ACC112 (cell line): Measurements from ENCODE around the gene CHD3.
A peak's percentile ranks its signal among the peaks of the same experiment; 100 is the strongest.

Source experiments
- H2AFZ ChIP-seq: fragments of 200-600 bp; sonication (generic); one replicate; pipeline ENCODE4 v1.6.0; 2017; ENCODE audit warnings: antibody characterized with exemption, low read length; ENCODE audit not compliant: unreplicated experiment
- H3K27ac ChIP-seq: fragments of 200-600 bp; sonication (generic); 2 replicates; pipeline ENCODE4 v1.5.1; 2014; ENCODE audit warnings: low read depth, mild to moderate bottlenecking, antibody characterized with exemption, low read length, moderate library complexity
- H3K27me3 ChIP-seq: fragments of 200-600 bp; sonication (generic); 2 replicates; pipeline ENCODE4 v1.6.1; 2014; ENCODE audit warnings: mild to moderate bottlenecking, antibody characterized with exemption, low read length, moderate library complexity, mixed read lengths; ENCODE audit not compliant: insufficient read depth
- H3K36me3 ChIP-seq: fragments of 200-600 bp; sonication (generic); 2 replicates; pipeline ENCODE4 v1.6.1; 2016; ENCODE audit warnings: mild to moderate bottlenecking, antibody characterized with exemption, low read length, moderate library complexity, mixed read lengths; ENCODE audit not compliant: insufficient read depth
- H3K4me1 ChIP-seq: fragments of 200-600 bp; sonication (generic); one replicate; pipeline ENCODE4 v1.6.1; 2016; ENCODE audit warnings: low read length, mixed read lengths; ENCODE audit not compliant: insufficient read depth, unreplicated experiment, control insufficient read depth
- H3K4me3 ChIP-seq: fragments of 200-600 bp; sonication (generic); 2 replicates; pipeline ENCODE4 v1.5.1; 2014; ENCODE audit warnings: mild to moderate bottlenecking, low read depth, low read length
- H3K79me2 ChIP-seq: fragments of 200-600 bp; sonication (generic); one replicate; pipeline ENCODE4 v1.6.0; 2016; ENCODE audit warnings: low read length; ENCODE audit not compliant: control insufficient read depth, unreplicated experiment, insufficient read depth

The CHD3 gene

GRCh38 chr17:7875804-7876370, 12.7 kb upstream of the CHD3 start:
- H3K36me3 ChIP-seq = peaks cover 10% of the 10 kb centered on the region
- peaks cover 4% of the 10 kb centered on the region for H3K4me1 ChIP-seq
- no peak overlapping the region for H3K27ac ChIP-seq

GRCh38 chr17:7878234-7878633, 10.4 kb upstream of the CHD3 start:
- Histone ChIP-seq H3K4me3 (no peak overlapping the region), H3K27me3 (no peaks in the 10 kb centered on the region), H2AFZ (no peak overlapping the region), H3K79me2 (no peaks in the 10 kb centered on the region), H3K27ac (no peak overlapping the region), H3K4me1 (peaks cover 26% of the 10 kb centered on the region), H3K36me3 (peaks cover 6% of the 10 kb centered on the region; the same call in 1 of the 2 replicates)

More at GRCh38 chr17:7875804-7876370, 12.7 kb upstream of the CHD3 start:
- H2AFZ ChIP-seq = no peak overlapping the region
- no peaks in the 10 kb centered on the region for H3K27me3 ChIP-seq
- H3K4me3 ChIP-seq = no peak overlapping the region
- no peaks in the 10 kb centered on the region for H3K79me2 ChIP-seq

- Histone ChIP-seq H3K4me3 (no peak overlapping the region), H3K36me3 (peaks cover 6% of the 10 kb centered on the region; the same call in 1 of the 2 replicates), H3K4me1 (peaks cover 32% of the 10 kb centered on the region), H3K27ac (no peak overlapping the region), H3K27me3 (no peaks in the 10 kb centered on the region), H3K79me2 (no peaks in the 10 kb centered on the region), H2AFZ (no peak overlapping the region)
These were observed 8.3 kb upstream of the CHD3 start for GRCh38 chr17:7880076-7880868.

- no peak overlapping the region for H3K27ac ChIP-seq
These were observed 7.1 kb upstream of the CHD3 start for GRCh38 chr17:7881276-7882054.

GRCh38 chr17:7882068-7882467, 6.5 kb upstream of the CHD3 start:
- 0 out of 2 replicates have a peak, but pooled peaks cover 6% of the 10 kb centered on the region for H3K36me3 ChIP-seq
- no peak overlapping the region for H3K4me3 ChIP-seq
- H3K4me1 ChIP-seq = peaks cover 32% of the 10 kb centered on the region
- no peak overlapping the region for H3K27ac ChIP-seq
- H2AFZ ChIP-seq = no peak overlapping the region
- H3K79me2 ChIP-seq = peaks cover 9% of the 10 kb centered on the region
- no peaks in the 10 kb centered on the region for H3K27me3 ChIP-seq

More at GRCh38 chr17:7881276-7882054, 7.1 kb upstream of the CHD3 start:
- H3K4me1 ChIP-seq = peaks cover 32% of the 10 kb centered on the region
- H3K27me3 ChIP-seq = no peaks in the 10 kb centered on the region
- H2AFZ ChIP-seq = no peak overlapping the region
- 0 out of 2 replicates have a peak, but pooled peaks cover 6% of the 10 kb centered on the region for H3K36me3 ChIP-seq
- no peak overlapping the region for H3K4me3 ChIP-seq
- H3K79me2 ChIP-seq = peaks cover 9% of the 10 kb centered on the region

GRCh38 chr17:7882629-7883028, 6.0 kb upstream of the CHD3 start:
- Histone ChIP-seq H3K4me3 (peak overlapping the region; percentile 76), H3K36me3 (0 out of 2 replicates have a peak, but pooled peaks cover 6% of the 10 kb centered on the region), H2AFZ (no peak overlapping the region), H3K79me2 (peaks cover 9% of the 10 kb centered on the region), H3K27ac (peak overlapping the region; percentile 52; the same call in 1 of the 2 replicates), H3K27me3 (no peaks in the 10 kb centered on the region), H3K4me1 (peaks cover 32% of the 10 kb centered on the region)

- Histone ChIP-seq H3K79me2 (peaks cover 20% of the 10 kb centered on the region), H3K4me3 (peak overlapping the region; percentile 76), H3K27me3 (no peaks in the 10 kb centered on the region), H3K27ac (peak overlapping the region; percentile 52), H3K36me3 (0 out of 2 replicates have a peak, but pooled peaks cover 6% of the 10 kb centered on the region), H2AFZ (peak overlapping the region; percentile 76), H3K4me1 (peaks cover 44% of the 10 kb centered on the region)
These were observed 4.7 kb upstream of the CHD3 start for GRCh38 chr17:7883781-7884386.

- Histone ChIP-seq H3K27me3 (no peaks in the 10 kb centered on the region), H3K4me1 (peaks cover 50% of the 10 kb centered on the region), H2AFZ (no peak overlapping the region), H3K36me3 (0 out of 2 replicates have a peak, but pooled peaks cover under 1% of the 10 kb centered on the region), H3K4me3 (peak overlapping the region; percentile 91), H3K27ac (peak overlapping the region; percentile 83; the same call in 1 of the 2 replicates), H3K79me2 (peaks cover 28% of the 10 kb centered on the region)
These were observed 3.8 kb upstream of the CHD3 start for GRCh38 chr17:7884581-7885366.

- H3K36me3 ChIP-seq = no peaks in the 10 kb centered on the region
- H3K27ac ChIP-seq = peak overlapping the region; percentile 83
- peaks cover 30% of the 10 kb centered on the region for H3K79me2 ChIP-seq
- H2AFZ ChIP-seq = no peak overlapping the region
- H3K4me1 ChIP-seq = peaks cover 52% of the 10 kb centered on the region
- peak overlapping the region; percentile 91 for H3K4me3 ChIP-seq
- H3K27me3 ChIP-seq = no peaks in the 10 kb centered on the region
These were observed 3.0 kb upstream of the CHD3 start for GRCh38 chr17:7885367-7886226.
